ENCODE measurements around the gene RYK. TPM values are rescaled to one million over a fixed set of nuclear protein-coding genes. Genes with fewer than 3 reads are reported as not detected.

The RYK gene
- total RNA-seq, 2 donors from 2014 or later: 46.2 to 61.0 TPM

GRCh38 chr3:134295930-134296329 is 45.3 kb upstream of the RYK start:
- peaks cover 0 to 6% of the 10 kb centered on the region in 2 donors for H3K9me3 ChIP-seq
- peaks cover 0 to 22% of the 10 kb centered on the region in 2 donors for H3K4me1 ChIP-seq
- no peak for TF ChIP-seq CTCF (IDR thresholded peaks at IDR 0.05)
- no peaks in the 10 kb centered on the region for H3K27me3 ChIP-seq
- H3K4me3 ChIP-seq: no peak overlapping the region
- no peak for DNase-seq (ENCODE audit: low spot score)
- no peaks in the 10 kb centered on the region for H3K36me3 ChIP-seq
- no peak overlapping the region for H3K27ac ChIP-seq

GRCh38 chr3:134294302-134295280 is 43.9 kb upstream of the RYK start:
- H3K4me1 ChIP-seq: peaks cover 0 to 25% of the 10 kb centered on the region in 2 donors
- no peak for TF ChIP-seq CTCF (IDR thresholded peaks at IDR 0.05)
- peaks cover 0 to 6% of the 10 kb centered on the region in 2 donors for H3K9me3 ChIP-seq
- H3K27me3 ChIP-seq: no peaks in the 10 kb centered on the region
- no peaks in the 10 kb centered on the region for H3K36me3 ChIP-seq
- no peak for DNase-seq (ENCODE audit: low spot score)
- no peak overlapping the region for H3K4me3 ChIP-seq
- H3K27ac ChIP-seq: no peak overlapping the region

- Histone ChIP-seq H3K27me3 (no peaks in the 10 kb centered on the region), H3K4me3 (no peak overlapping the region), H3K9me3 (peaks cover 0 to 6% of the 10 kb centered on the region in 2 donors), H3K36me3 (no peaks in the 10 kb centered on the region), H3K4me1 (peaks cover 0 to 17% of the 10 kb centered on the region in 2 donors), H3K27ac (peak overlapping the region; percentile 55 to 68)
- DNase-seq (ENCODE audit: low spot score): peak; percentile 84
- TF ChIP-seq CTCF (IDR thresholded peaks at IDR 0.05): no peak
Measured at GRCh38 chr3:134291319-134292254, 40.9 kb upstream of the RYK start.

- DNase-seq (ENCODE audit: low spot score): no peak
- no peak overlapping the region for H3K27ac ChIP-seq
- H3K4me1 ChIP-seq: peaks cover 0 to 17% of the 10 kb centered on the region in 2 donors
- no peaks in the 10 kb centered on the region for H3K36me3 ChIP-seq
- no peak for TF ChIP-seq CTCF (IDR thresholded peaks at IDR 0.05)
- no peak overlapping the region for H3K4me3 ChIP-seq
- no peaks in the 10 kb centered on the region for H3K27me3 ChIP-seq
- no peaks in the 10 kb centered on the region for H3K9me3 ChIP-seq
Measured at GRCh38 chr3:134287512-134287911, 36.9 kb upstream of the RYK start.

- Histone ChIP-seq H3K4me1 (no peaks in the 10 kb centered on the region), H3K9me3 (no peaks in the 10 kb centered on the region), H3K27ac (no peak overlapping the region), H3K36me3 (no peaks in the 10 kb centered on the region), H3K4me3 (no peak overlapping the region), H3K27me3 (no peaks in the 10 kb centered on the region)
- no peak for TF ChIP-seq CTCF (IDR thresholded peaks at IDR 0.05)
- no peak for DNase-seq (ENCODE audit: low spot score)
Measured at GRCh38 chr3:134284438-134284837, 33.8 kb upstream of the RYK start.
